ENCODE data around the gene NACAD. TPM values are rescaled to one million over a fixed set of nuclear protein-coding genes. Genes with fewer than 3 reads are reported as not detected.

The NACAD gene
- total and polyA plus RNA-seq, 2 of the 4 experiments (the other 2 are of a cell fraction), result 0.54 to 2.2 TPM

GRCh38 chr7:45067582-45067981, 21.2 kb downstream of the NACAD start:
- no peak overlapping the region for H2AK9ac ChIP-seq (replicated peaks; ENCODE audit: low read depth, low read length, poor library complexity)
- no peaks in the 10 kb centered on the region for H3K9me3 ChIP-seq (ENCODE audit: control insufficient read depth, insufficient read depth, low read length)
- peaks cover 57% of the 10 kb centered on the region for H3K36me3 ChIP-seq (ENCODE audit: control insufficient read depth, insufficient read depth, low read length)
- in situ Hi-C loops (cut with MboI; ENCODE audit: low sequenced_read_pairs), result no loop called here
- CTCF ChIA-PET, result no interaction called here
- DNase-seq, result no peak
- ATAC-seq (ENCODE audit: low read depth), result no peak
- H4K91ac ChIP-seq (ENCODE audit: insufficient read depth, low read depth, low read length), result no peak overlapping the region
- peaks cover 11% of the 10 kb centered on the region for H3K9me1 ChIP-seq (ENCODE audit: insufficient read depth, low read length)
- no peak overlapping the region for H2AK5ac ChIP-seq (ENCODE audit: low read depth, low read length)
- TF ChIP-seq BHLHE40 (IDR thresholded peaks at IDR 0.05; ENCODE audit: low read depth, low read length), result no peak
- no peak for TF ChIP-seq ELK1 (IDR thresholded peaks at IDR 0.05; ENCODE audit: borderline replicate concordance, low read depth, low read length)
- TF ChIP-seq MAZ (IDR thresholded peaks at IDR 0.05; ENCODE audit: borderline replicate concordance, low read depth, low read length), result no peak
- TF ChIP-seq, protein P1, sequence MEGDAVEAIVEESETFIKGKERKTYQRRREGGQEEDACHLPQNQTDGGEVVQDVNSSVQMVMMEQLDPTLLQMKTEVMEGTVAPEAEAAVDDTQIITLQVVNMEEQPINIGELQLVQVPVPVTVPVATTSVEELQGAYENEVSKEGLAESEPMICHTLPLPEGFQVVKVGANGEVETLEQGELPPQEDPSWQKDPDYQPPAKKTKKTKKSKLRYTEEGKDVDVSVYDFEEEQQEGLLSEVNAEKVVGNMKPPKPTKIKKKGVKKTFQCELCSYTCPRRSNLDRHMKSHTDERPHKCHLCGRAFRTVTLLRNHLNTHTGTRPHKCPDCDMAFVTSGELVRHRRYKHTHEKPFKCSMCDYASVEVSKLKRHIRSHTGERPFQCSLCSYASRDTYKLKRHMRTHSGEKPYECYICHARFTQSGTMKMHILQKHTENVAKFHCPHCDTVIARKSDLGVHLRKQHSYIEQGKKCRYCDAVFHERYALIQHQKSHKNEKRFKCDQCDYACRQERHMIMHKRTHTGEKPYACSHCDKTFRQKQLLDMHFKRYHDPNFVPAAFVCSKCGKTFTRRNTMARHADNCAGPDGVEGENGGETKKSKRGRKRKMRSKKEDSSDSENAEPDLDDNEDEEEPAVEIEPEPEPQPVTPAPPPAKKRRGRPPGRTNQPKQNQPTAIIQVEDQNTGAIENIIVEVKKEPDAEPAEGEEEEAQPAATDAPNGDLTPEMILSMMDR (conservative IDR thresholded peaks at IDR 0.05; ENCODE audit: low read depth, low read length), result no peak
- no peak for TF ChIP-seq RCOR1 (IDR thresholded peaks at IDR 0.05; ENCODE audit: insufficient replicate concordance, low read length)
- TF ChIP-seq MXI1 (IDR thresholded peaks at IDR 0.05; ENCODE audit: borderline replicate concordance, low read depth, low read length), result no peak
- no peak for TF ChIP-seq RAD21 (IDR thresholded peaks at IDR 0.05; ENCODE audit: low read length)
- TF ChIP-seq FOS (IDR thresholded peaks at IDR 0.05; ENCODE audit: low read depth, low read length), result no peak
- no peak for TF ChIP-seq SMC3 (IDR thresholded peaks at IDR 0.05; ENCODE audit: low read depth, low read length)
- TF ChIP-seq CHD1 (IDR thresholded peaks at IDR 0.05; ENCODE audit: low read depth, low read length), result no peak
- no peak for TF ChIP-seq MAFK (IDR thresholded peaks at IDR 0.05; ENCODE audit: low read depth, low read length)
- no peak for TF ChIP-seq USF2 (IDR thresholded peaks at IDR 0.05; ENCODE audit: low read depth, low read length)
- TF ChIP-seq NFE2L2 (IDR thresholded peaks at IDR 0.05; ENCODE audit: low read depth, low read length), result no peak
- no peak for TF ChIP-seq RFX5 (IDR thresholded peaks at IDR 0.05; ENCODE audit: low read depth, low read length)
- no peak for TF ChIP-seq CEBPB (IDR thresholded peaks at IDR 0.05; ENCODE audit: low read depth, low read length)
- no peak for TF ChIP-seq POLR2A (IDR thresholded peaks at IDR 0.05; ENCODE audit: low read depth, low read length)
- no peak overlapping the region for H3K4ac ChIP-seq (ENCODE audit: low read depth, low read length)
- intact Hi-C loops (cut with micrococcal nuclease), result no loop called here
- WGBS, 2 experiments (ENCODE audit: extremely low coverage in 2 of 2, insufficient read length in 1 of 2), result no CpG with 5 or more reads among the region's 3 CpGs
- no peak overlapping the region for H4K5ac ChIP-seq (ENCODE audit: low read depth, low read length)
- H4K20me1 ChIP-seq (ENCODE audit: insufficient read depth, low read length), result peaks cover 7% of the 10 kb centered on the region; the same call in 1 of the 2 replicates
- no peak overlapping the region for H2BK120ac ChIP-seq (ENCODE audit: low read depth, low read length)
- no peak overlapping the region for H2BK15ac ChIP-seq (ENCODE audit: low read depth, low read length)
- H3K79me1 ChIP-seq (ENCODE audit: low read depth in 1 of 2, low read length in 2 of 2), result peaks cover 26 to 55% of the 10 kb centered on the region in 2 experiments
- no peak overlapping the region for H3K14ac ChIP-seq (replicated peaks; ENCODE audit: low read depth, low read length)
- no peak overlapping the region for H3K56ac ChIP-seq (ENCODE audit: extremely low read depth, insufficient read depth, low read length)
- no peaks in the 10 kb centered on the region for H3K4me1 ChIP-seq (ENCODE audit: control insufficient read depth, insufficient read depth, low read length)
- H2BK20ac ChIP-seq (ENCODE audit: low read depth, low read length), result no peak overlapping the region
- H2AFZ ChIP-seq (replicated peaks; ENCODE audit: low read length, poor library complexity), result no peak overlapping the region
- no peak overlapping the region for H2BK5ac ChIP-seq (ENCODE audit: low read depth, low read length, poor library complexity, severe bottlenecking)
- no peak overlapping the region for H3K27ac ChIP-seq (ENCODE audit: insufficient read depth, low read length)
- H3K4me2 ChIP-seq (ENCODE audit: low read depth, low read length), result no peak overlapping the region
- H3K9ac ChIP-seq (ENCODE audit: low read depth, low read length), result no peak overlapping the region
- no peak overlapping the region for H3K4me3 ChIP-seq (ENCODE audit: insufficient read depth, low read depth, low read length)
- no peak overlapping the region for H3K18ac ChIP-seq (ENCODE audit: low read depth, low read length)
- dilution Hi-C loops (cut with HindIII; ENCODE audit: low sequenced_read_pairs, unreplicated experiment), result no loop called here
- no peak overlapping the region for H4K8ac ChIP-seq (ENCODE audit: low read depth in 2 of 2, low read length in 2 of 2)
- BruUV-seq (replicated peaks), result no TSS peak
- POLR2A ChIA-PET (ENCODE audit: unreplicated experiment), result no interaction called here
- H3K23ac ChIP-seq (ENCODE audit: low read depth, low read length), result no peak overlapping the region
- no peaks in the 10 kb centered on the region for H3K27me3 ChIP-seq (ENCODE audit: control insufficient read depth, insufficient read depth, low read length)
